Measurements from ENCODE around the gene ADGRG1.

Gene ADGRG1

GRCh38 chr16:57646388-57647039 lies 18.1 kb downstream of the ADGRG1 start:
- no peak for TF ChIP-seq SIN3A (IDR thresholded peaks at IDR 0.05; ENCODE audit: borderline replicate concordance, insufficient read depth, low read length)
- TF ChIP-seq REST (IDR thresholded peaks at IDR 0.05; ENCODE audit: insufficient read depth in 1 of 2, low read depth in 2 of 2, low read length in 2 of 2), result no peak
- TF ChIP-seq FOXP2 (optimal IDR thresholded peaks at IDR 0.05; ENCODE audit: borderline replicate concordance, extremely low read depth, extremely low read length, insufficient read depth), result no peak
- no peak for TF ChIP-seq TAF1 (IDR thresholded peaks at IDR 0.05; ENCODE audit: borderline replicate concordance, insufficient read depth, low read length)
- TF ChIP-seq POLR2AphosphoS5 (IDR thresholded peaks at IDR 0.05; ENCODE audit: low read depth, low read length), result no peak

- TF ChIP-seq FOXP2 (optimal IDR thresholded peaks at IDR 0.05; ENCODE audit: borderline replicate concordance, extremely low read depth, extremely low read length, insufficient read depth) (no peak), REST (IDR thresholded peaks at IDR 0.05; ENCODE audit: insufficient read depth in 1 of 2, low read depth in 2 of 2, low read length in 2 of 2) (no peak), POLR2AphosphoS5 (IDR thresholded peaks at IDR 0.05; ENCODE audit: low read depth, low read length) (no peak), TAF1 (IDR thresholded peaks at IDR 0.05; ENCODE audit: borderline replicate concordance, insufficient read depth, low read length) (no peak), SIN3A (IDR thresholded peaks at IDR 0.05; ENCODE audit: borderline replicate concordance, insufficient read depth, low read length) (no peak)
Observed at GRCh38 chr16:57647136-57647875, 18.9 kb downstream of the ADGRG1 start.

- no peak for TF ChIP-seq FOXP2 (optimal IDR thresholded peaks at IDR 0.05; ENCODE audit: borderline replicate concordance, extremely low read depth, extremely low read length, insufficient read depth)
- no peak for TF ChIP-seq SIN3A (IDR thresholded peaks at IDR 0.05; ENCODE audit: borderline replicate concordance, insufficient read depth, low read length)
- no peak for TF ChIP-seq TAF1 (IDR thresholded peaks at IDR 0.05; ENCODE audit: borderline replicate concordance, insufficient read depth, low read length)
- no peak for TF ChIP-seq REST (IDR thresholded peaks at IDR 0.05; ENCODE audit: insufficient read depth in 1 of 2, low read depth in 2 of 2, low read length in 2 of 2)
Observed at GRCh38 chr16:57648125-57648524, 19.7 kb downstream of the ADGRG1 start.

GRCh38 chr16:57648581-57649442 lies 20.4 kb downstream of the ADGRG1 start:
- TF ChIP-seq SIN3A (IDR thresholded peaks at IDR 0.05; ENCODE audit: borderline replicate concordance, insufficient read depth, low read length) (no peak), FOXP2 (optimal IDR thresholded peaks at IDR 0.05; ENCODE audit: borderline replicate concordance, extremely low read depth, extremely low read length, insufficient read depth) (no peak), TAF1 (IDR thresholded peaks at IDR 0.05; ENCODE audit: borderline replicate concordance, insufficient read depth, low read length) (no peak), REST (IDR thresholded peaks at IDR 0.05; ENCODE audit: insufficient read depth in 1 of 2, low read depth in 2 of 2, low read length in 2 of 2) (no peak)

Data from PFSK-1 (cell line).